HL-60/S4 treated with phorbol 12-myristate 13-acetate at 8.2 ng/mL for 4 days and 3 days (cell line): ENCODE measurements around the gene ATP11A.

Experiments
- in situ Hi-C: fragments of 300-500 bp; cut with MboI; formaldehyde crosslinking; loops from 2 replicates; pipeline ENCODE4 v1.15.0; 2022; ENCODE audit warnings: low sequenced_read_pairs

ATP11A gene

DNA sequence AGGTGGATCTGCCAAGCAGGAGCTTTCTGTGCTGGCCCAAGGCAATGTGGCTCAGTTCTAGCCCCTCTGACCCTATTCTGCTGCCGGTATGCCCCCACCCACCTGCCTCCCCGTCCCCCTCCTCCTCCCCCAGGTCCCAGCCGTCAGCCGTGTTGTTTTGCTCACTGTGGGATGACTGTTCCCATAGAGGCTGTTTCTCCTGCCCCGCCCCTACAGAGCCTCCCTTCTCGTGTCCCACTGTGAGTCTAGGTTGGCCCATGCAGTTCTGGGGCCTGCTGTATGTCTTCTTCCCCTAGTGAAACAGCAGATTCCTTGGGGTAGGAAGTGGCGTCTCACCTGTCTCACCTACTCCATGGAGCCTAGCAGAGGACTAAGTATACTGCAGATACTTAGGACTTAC, 48.8 kb downstream of the ATP11A start:
- in situ Hi-C loops = no loop called here

DNA sequence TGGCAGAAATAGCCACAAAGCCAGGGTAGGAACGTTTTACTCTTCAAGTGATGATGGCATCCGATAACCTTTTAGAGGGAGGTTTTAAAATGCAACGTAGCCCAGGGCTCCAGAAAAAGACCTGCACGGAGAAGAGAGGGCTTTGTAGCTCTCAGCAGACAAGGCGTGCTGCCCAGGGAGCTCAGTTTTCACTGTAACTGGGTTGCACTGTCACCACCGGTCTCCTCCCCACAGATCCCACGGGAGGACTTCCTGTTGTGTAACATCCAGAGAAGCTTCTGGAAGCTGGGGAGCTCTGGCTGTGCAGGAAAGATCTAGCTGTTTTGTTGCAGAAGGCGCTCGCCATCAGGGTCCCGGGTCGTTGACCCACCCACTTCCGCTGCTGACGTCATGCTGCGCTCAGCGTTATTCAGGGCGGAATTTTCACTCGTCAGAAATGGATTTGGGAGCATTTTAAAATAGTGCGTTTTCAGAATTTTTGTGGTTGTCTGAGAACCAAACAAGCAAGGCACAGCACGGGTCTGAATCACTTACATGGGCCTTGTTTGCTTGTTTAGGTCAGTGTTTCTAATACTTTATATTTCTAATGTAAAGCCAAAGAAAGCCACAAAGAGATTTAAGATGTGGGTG, 50.8 kb downstream of the ATP11A start:
- in situ Hi-C loops = no loop called here

DNA sequence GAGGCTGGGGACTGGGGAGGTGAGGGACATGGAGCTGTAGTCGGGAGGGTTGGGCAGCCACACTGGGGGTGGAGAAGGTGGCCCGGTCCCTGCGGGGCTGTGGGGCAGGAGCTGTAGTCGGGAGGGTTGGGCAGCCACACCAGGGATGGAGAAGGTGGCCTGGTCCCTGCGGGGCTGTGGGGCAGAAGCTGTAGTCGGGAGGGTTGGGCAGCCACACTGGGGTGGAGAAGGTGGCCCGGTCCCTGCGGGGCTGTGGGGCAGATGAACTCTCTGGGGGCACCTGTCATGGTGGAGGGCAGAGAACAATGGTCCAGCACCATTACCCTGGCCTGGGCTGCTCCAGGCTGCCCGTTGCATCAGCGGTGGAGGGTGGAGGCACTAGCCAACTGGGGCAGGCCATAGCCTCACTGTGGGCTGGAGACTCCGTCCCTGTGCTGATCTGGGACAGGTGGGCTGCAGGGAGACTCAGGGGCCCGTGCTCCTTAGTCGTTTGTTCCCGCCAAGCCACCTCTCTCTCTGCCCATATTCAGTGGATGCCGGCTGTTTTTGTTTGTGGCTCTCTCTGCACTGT, 51.4 kb downstream of the ATP11A start:
- in situ Hi-C loops = no loop called here

DNA sequence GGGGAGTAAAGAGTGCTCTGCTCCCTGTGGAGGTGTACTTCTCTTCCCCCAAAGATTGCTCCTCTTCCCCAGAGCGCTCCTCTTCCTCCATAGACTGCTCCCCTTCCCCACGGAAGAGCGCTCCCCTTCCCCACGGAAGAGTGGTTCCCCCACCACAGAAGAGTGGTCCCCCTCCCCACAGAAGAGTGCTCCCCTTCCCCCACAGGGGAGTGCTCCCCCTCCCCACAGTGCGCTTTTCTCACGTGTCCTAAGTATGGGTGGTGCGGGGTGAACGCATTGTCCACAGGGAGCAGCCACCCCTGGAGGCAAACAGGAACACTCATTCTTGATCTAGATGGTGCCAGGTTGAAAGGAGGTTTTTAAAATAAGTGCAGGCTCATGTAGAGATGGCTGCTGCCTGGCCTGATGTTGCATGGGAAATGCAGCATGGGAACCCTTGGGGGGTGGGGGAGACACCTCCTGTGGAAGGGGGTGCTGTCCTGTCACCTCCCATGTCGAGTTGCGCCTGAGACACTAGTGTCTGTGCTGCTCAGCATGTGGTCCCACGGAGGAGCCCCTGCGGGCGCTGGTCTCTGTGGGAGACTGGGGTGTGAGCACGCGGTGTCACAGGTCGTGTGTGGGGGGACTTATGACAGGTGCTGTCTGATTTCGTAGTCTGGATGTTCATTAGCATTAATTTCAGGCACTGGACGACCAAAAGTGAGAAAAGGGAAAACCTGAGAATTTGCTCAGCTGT, 52.2 kb downstream of the ATP11A start:
- in situ Hi-C loops = no loop called here

DNA sequence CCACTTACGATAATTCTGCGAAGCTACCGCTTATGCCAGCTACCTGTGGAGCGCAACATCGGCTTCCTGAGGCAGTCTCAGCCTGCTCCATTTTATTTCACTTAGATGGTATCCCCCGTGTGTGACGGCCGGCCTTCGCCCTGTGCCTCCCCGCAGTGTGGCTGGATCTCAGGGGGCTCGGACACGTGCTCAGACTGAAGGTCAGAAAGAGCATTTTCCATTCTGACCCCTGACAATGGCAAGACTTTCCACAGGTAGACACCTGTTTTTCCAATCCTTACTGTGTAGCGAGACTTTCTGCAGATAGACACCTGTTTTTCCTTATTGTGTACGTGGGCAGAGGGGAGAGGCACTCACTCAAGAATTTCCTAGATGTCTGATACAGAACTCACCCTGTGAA, 52.7 kb downstream of the ATP11A start:
- in situ Hi-C loops = no loop called here

DNA sequence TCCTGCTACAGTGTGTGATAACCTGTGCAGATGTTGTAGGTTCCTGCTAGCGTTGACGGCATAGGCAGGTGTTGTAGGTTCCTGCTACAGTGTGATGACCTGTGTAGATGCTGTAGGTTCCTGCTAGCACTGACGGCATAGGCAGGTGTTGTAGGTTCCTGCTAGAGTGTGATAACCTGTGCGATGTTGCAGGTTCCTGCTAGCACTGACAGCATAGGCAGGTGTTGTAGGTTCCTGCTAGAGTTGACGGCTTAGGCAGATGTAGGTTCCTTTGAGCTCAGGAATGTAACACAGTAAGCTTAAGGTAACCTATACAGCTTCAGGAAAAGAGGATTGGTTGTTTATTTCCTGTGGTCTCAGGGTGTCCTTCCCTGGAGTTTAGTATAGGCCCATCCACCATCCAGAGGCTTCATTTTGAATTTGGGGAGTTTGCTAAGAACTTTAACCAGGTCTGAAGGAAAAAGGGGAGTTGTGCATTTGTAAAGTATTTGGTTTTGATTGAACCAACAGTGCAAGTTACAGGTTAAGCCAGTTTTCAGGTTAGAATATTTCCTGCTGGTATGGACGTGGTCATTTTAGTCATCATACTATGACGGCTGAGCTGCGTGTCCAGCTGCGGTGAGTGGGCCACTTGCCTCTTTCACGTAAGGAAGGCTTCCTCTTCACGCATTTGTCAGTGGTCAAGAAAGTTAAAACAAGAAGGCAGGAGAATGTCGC, 53.8 kb downstream of the ATP11A start:
- in situ Hi-C loops = no loop called here

GRCh38 chr13:112744168-112745021, 54.6 kb downstream of the ATP11A start:
- in situ Hi-C loops = no loop called here

GRCh38 chr13:112746044-112746443, 56.2 kb downstream of the ATP11A start:
- in situ Hi-C loops = no loop called here

DNA sequence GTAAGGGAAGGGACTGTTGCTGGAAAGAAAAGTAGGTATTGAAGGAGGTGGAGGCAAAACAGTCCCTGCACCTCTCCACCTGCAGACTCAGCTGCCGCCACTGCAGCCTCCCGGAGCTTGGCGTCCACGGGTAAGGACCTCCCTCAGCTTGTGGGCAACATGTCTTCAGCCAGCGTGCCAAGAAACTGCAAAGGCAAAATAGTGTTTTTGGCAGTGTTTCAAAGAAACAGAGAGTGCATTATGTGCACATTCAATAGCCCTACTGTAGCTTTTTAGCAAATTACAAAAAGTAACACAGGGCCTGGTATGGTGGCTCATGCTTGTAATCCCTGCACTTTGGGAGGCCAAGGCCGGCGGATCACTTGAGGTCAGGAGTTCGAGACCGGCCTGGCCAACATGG, 57.4 kb downstream of the ATP11A start:
- in situ Hi-C loops = no loop called here

DNA sequence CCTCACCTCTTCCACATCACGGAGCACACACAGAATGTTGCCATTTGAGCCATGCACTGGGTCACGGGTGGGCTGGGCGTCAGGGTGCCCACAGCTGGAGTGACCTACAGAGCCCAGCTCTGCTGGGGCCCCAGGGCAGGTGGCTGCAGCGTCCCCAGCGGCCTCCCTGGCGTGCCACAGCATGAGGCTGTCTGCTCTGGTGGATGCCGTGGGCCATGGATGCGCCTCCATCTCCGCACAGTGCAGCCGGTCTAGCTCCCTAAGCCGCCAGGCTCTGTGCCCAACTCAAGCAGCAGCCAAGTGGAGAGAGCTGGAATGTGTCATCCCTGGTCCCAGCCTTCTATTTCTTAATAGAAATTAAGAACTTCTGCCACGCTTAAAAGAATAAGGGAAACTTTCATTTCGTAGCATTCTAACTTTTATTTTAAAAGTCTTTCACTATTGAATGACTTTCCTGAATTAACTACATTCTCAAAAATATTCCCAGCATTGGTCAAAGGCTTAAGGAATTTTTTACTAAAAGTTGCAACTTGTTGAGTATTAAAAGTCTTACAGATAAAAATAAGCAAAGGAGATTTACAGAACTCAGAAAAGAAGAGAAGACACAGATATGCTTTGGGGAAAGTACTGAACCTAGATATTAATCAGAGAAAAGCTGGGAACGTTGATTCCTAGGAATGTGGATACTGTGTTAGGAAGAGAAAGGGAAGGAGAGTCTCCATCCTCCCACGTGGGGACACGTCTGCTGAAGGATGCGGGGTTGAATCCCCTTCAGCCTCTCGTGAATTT, 59.3 kb downstream of the ATP11A start:
- in situ Hi-C loops = no loop called here

DNA sequence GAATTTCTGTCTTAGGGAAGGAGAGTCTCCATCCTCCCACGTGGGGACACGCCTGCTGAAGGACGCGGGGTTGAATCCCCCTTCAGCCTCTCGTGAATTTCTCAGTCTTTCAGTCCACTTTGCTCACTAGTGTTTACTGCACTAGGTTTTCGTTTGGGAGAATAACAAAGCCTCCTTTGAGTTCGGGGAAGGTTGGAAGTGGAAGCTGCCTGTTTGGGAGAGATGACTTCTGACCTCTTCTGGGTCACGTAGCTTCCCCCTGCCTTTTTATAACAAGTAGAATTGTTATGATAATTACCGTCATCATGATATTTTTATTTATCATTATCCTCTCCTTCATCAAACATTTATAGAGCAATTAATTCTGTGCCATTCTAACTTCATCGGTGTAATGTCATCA, 60.7 kb downstream of the ATP11A start:
- in situ Hi-C loops = no loop called here

GRCh38 chr13:112751617-112752016, 61.8 kb downstream of the ATP11A start:
- in situ Hi-C loops = no loop called here

DNA sequence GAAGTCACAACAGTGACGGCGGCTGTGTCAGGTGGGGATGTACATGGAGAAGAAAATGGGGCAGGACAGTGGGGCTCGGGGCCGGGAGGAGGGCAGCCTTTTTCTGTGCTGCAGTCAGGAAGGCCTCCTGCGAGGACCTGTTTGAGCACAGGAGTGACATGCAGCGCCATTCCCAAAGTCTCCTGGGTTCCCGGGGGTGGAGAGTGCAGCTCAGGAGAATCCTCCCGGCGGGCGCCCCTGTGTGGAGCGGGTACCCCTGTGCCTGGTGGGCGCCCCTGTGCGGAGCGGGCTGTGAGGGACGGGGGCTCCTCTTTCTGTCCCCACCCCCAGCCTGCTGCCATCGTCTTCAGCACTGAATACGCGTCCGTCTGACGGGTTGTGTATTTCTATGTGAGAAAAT, 62.4 kb downstream of the ATP11A start:
- in situ Hi-C loops = no loop called here

GRCh38 chr13:112752711-112753541, 63.1 kb downstream of the ATP11A start:
- in situ Hi-C loops = no loop called here

DNA sequence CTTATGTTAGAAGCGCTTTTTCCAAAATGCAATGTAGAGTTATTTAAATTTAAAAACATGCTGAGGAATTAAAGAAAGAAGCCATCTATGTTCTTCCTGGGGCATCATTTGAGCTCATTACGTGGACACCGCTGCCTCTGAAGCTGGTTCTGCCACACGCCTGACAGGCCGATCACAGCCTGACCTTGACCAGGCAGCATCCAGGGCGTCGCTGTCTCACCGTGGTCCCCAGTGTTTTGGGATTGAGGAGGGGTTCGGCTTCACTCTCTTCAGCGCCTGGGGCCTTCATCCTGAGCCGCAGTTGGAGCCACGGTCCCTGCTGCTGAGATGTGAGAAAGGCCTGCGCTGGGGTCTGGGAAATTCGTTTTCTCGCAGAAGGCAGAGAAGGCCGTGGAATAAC, 64.0 kb downstream of the ATP11A start:
- in situ Hi-C loops = no loop called here

DNA sequence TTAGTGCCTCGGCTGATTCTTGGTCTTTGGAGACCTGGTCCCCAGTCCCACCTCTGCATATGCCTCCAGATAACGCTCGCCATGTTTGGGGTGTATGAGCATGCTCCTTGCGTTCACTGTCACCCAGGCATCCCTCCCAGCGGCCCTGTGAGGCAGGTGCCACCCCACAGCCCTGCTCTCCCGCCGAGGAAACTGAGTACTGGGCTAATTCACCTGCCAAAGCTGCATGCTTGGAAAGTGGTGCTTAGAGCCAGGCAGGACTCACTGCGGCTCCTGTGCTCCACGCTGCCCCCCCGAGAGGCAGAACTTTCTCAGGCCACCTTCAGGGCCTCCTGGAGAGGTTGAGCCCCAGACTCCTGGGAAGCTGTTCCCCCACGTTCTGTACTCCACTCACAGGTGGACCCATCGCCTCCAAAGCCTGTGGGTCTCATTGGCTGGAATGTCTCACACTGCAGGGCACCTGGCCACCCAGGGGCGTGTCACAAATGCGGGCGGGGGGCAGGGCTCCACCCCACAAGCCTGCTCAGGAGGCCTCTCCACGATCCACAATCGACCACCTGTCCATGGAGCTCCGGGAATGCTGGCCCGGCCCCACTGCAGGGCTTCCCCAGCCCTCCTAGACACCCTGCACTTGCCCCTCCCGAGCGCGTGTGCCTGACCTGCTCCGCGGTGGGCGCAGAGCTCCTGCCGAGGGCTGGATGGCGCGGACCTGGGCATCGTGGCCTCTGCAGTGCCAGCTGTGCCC, 64.6 kb downstream of the ATP11A start:
- in situ Hi-C loops = no loop called here

DNA sequence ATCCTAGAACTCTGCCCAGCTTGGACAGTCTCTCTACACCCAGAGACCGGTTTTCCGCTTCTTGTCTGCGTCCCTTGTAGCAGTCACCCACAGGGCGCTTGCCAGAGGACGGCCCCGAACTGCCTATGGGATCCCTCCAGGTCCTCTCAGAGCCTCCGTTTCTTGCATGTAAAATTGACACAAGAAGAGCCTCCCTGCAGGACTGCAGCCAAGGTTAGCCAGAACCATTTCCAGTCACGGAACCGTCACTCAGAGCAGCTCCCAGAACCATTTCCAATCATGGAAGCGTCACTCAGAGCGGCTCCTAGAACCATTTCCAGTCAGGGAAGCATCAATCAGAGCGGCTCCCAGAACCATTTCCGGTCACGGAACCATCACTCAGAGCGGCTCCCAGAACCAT, 65.5 kb downstream of the ATP11A start:
- in situ Hi-C loops = no loop called here

DNA sequence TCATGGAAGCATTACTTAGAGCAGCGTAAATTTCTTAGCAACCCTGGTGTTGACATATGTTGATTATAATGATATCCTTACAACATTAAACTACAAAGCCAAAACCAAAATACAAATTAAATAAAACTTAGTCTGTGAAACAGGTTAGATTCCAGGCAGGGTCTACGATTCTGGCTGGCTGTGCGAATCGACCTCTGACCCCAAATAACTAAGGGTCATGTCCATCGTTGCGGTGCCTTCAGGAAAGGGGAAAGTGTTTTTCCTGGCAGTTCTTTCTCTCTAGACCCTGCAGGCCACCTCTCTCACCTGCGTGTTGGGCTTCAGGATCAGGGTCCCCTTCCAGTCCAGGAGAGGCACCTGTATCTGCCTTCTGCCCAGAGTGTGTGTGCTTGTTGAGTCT, 66.2 kb downstream of the ATP11A start:
- in situ Hi-C loops = no loop called here
